GM19438 (cell line): ENCODE data around the gene DDX25.
A peak's percentile ranks its signal among the peaks of the same experiment; 100 is the strongest.
"Not testable (repeated sequence)": the region's sequence is repeated elsewhere in the genome, so short reads cannot be mapped to it uniquely, and the experiment has no call there.

Experiments
- ATAC-seq: cut with Tn5 transposase; IDR thresholded peaks from one replicate; pipeline ENCODE4 v1.9.1; 2021; ENCODE audit warnings: low read depth; ENCODE audit not compliant: unreplicated experiment

DDX25 gene

DNA sequence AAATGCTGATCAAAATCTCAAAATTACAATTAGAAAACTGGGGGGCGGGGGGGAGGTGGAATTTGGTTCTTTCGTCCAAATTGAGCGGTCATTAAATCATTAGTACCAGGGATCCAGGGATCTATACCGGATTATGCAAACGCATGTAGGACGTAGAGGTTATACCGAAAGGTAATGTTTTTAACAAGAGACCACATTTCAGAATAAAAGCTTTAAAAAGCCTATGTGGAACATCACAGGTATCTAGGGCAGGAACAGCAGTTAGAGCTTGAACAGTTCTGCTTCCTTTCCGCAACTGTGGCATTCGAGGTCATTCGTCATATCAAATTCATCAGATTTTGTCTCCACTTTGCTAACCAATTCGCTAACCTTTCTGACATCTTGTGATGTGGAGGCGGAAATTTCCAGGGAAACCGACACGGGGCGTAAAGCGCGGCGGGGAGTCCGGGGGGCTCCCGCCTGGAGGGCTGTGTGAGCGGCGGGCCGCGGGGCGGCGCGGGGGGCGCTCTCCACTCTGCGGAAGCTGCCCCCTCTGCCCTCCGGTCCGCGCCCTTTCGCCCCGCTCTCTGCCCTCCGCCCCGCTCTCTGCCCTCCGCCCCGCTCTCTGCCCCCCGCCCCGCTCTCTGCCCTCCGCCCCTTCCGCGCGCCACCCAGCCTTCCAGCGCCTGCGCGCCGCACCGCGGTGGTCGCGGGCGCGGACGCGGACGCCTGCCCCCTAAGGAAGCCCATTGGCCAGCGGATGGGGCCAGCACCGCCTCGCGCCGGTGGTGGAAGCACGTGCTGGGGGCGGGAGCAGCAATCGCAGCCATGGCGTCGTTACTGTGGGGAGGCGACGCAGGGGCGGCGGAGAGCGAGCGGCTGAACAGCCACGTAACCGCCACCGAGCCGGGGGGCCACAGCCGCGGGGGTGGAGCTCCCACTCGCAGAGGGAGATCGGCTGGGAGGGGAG, at the start of gene DDX25:
Gene DDX25 (plus strand): TSS at position 798 of the 949 bp plus-strand sequence. CDS start 10 bp downstream, at position 808.
- no peak for ATAC-seq

DNA sequence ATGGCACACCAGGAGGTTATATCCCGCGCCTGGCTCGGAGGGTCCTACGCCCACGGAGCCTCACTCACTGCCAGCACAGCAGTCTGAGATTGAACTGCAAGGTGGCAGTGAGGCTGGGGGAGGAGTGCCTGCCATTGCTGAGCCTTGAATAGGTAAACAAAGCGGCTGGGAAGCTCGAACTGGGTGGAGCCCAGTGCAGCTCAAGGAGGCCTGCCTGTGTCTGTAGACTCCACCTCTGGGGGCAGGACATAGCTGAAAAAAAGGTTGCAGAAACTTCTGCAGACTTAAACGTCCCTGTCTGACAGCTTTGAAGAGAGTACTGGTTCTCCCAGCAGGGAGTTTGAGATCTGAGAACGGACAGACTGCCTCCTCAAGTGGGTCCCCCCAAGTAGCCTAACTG, 46.6 kb upstream of the DDX25 start:
- ATAC-seq: not testable (repeated sequence)

GRCh38 chr11:125862786-125863185, 41.5 kb upstream of the DDX25 start:
- ATAC-seq: not testable (repeated sequence)

GRCh38 chr11:125865354-125865753, 39.0 kb upstream of the DDX25 start:
- ATAC-seq: not testable (repeated sequence)

DNA sequence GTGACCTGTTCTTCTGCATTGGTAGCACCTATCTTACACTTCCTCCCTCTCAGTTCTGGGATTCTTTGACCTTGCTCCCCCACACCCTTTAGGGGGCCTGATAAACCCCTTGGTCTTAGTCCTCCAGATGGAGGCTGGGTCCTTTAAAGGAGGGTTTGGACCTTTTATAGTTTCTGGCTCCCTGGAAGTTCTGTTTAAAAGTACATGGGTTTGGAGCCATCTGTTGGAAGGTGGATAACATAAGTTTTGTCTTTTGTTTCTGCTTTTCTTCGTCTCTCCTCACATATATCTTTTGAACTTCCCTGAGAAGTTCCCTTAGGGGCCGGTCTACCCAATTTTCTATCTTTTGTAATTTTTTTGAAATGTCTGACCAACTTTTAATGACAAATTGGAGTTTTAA, 34.8 kb upstream of the DDX25 start:
- no peak for ATAC-seq

GRCh38 chr11:125871391-125872137, 32.7 kb upstream of the DDX25 start:
- ATAC-seq: no peak

DNA sequence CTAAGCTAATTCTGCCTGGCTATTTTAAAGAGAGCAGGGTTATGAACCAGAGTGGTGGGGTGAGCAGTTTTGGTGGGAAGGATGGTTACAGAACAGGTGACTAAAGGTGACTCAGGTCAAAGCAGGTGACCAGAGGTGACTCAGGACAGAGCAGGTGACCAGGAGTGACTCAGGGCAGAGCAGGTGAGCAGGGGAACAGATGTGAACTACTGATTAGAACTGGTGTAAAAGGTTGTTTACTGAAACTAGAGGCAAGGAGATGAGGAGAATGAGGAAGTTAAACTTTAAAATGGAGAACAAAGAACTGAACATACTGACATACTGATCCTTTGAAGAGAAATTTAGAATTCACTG, 32.2 kb upstream of the DDX25 start:
- ATAC-seq: no peak

DNA sequence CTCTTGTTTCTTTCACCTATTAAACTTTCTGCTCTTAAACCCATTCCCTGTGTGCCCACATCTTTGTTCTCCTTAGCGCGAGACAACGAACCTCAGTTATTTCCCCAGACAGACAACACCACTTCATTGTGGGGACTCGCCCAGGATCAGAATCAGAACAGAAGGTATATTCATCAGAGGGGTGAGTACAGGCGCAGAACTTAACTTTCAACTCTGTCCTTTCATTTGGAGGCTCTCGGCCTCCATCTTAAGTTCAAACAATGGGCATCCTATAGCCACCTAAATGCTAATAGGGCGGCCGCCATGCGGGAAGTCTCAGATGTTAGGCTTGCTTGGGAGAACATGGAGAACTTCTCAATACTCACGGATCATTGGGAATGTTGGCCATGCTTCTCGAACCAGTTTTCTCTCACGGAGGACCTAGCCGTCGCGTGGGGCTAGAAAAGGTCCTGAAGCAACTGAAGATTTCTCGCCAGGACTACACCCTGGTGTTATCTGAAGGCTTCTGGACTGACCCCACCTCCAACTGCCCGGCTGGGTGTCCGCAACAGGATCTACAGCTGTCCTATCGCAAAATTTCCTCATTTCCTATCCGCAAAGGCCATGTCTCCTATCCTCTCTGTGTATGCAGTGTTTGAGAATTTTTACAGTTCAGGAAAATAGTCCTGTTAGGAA, 30.3 kb upstream of the DDX25 start:
- ATAC-seq: no peak

GRCh38 chr11:125874556-125875124, 29.7 kb upstream of the DDX25 start:
- ATAC-seq: peak; percentile 81

DNA sequence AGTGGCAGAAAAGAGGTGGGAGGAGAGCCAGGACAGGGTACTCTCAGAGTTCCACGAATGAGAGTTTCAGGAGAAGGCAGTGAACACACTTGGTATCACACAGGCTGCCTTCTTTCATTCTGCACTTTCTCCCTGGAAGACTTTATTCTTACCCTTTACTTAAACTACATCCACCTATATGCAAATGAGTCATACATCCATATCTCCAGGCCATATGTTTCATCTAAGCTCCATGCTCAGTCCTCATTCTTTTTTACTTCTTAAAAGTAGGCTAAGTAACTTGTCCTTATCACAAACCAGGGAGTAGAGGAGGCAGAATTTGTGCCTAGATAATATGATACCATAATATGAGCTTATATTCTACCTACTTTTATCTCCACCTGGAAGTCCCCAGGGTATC, 23.0 kb upstream of the DDX25 start:
- no peak for ATAC-seq

GRCh38 chr11:125883375-125883774, 20.9 kb upstream of the DDX25 start:
- ATAC-seq: no peak

GRCh38 chr11:125886997-125887372, 17.3 kb upstream of the DDX25 start:
- peak; percentile 43 for ATAC-seq

- peak; percentile 86 for ATAC-seq
Measured at GRCh38 chr11:125887373-125888324, 16.7 kb upstream of the DDX25 start, which contains the start of gene HYLS1. TSS of gene HYLS1 (plus strand) at chr11:125887668. CDS start at chr11:125899369, 11,701 bp downstream.

DNA sequence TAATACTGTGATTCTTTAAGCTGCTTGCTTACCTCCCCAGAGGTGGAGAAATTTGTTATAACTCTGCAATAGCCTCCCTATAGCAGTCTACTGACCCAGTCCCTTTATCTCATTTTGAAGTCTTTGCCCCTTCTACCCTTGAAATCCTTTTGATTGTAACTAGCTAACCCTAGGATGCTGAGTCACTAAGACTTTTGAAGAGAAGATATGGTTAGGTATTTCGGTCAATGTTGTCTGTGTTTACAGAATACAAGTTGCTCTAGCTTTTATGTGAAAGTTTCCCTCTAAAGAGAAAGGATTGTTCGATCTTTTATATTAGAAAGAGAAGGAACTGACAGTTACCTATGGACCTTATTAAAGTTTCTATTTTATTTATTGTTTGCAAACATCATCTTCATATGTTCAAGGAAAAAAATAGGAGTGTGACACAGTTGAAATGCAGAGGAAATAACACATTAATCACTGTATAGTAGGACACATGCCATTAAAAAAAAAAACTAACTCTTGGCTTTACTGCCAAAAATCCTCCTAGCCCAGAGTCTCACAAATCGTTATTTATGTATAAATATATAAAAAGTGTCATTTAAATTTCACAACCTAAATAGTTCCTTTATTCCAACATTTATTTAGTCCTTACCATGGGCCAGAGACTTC, 13.7 kb upstream of the DDX25 start:
- no peak for ATAC-seq

- ATAC-seq: no peak
Measured at GRCh38 chr11:125892071-125892470, 12.2 kb upstream of the DDX25 start.

GRCh38 chr11:125892994-125893393, 11.3 kb upstream of the DDX25 start:
- no peak for ATAC-seq

GRCh38 chr11:125901872-125902271, 2.4 kb upstream of the DDX25 start:
- ATAC-seq: no peak

DNA sequence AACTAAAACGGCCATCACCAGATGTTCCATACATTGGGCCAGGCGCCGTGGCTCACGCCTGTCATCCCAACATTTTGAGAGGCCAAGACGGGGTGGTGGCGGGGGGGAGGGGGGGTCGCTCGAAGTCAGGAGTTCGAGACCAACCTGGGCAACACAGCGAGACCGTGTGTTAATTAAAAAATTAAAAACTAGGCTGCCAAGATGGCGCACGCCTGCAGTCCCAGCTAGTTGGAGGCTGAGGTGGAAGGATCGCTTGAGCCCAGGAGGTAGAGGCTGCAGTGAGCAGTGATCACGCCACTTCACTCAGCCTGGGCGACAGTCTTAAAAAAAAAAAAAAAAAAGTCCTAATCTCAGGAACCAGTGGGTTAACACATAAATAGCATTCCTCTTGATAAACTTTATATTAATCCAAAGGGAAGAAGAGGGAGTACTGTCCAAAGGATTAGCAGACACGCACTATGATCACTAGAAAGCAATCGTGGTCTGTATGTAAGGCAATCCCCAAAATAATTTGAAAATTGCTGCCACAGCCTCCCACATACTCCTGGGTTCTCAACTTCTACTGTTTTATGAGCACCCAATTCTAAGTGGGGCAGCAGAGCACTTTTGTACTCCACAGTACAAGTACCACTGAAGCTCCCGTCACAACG, 1.9 kb upstream of the DDX25 start:
- no peak for ATAC-seq
